ENCODE measurements around the gene ACD.
"Not testable (repeated sequence)": the region's sequence is repeated elsewhere in the genome, so short reads cannot be mapped to it uniquely, and the experiment has no call there.

Gene ACD

GRCh38 chr16:67659675-67660563, at the start of gene ACD:
Gene ACD, minus strand, starts transcription at chr16:67660260. Its CDS starts 40 bp downstream, at chr16:67660220.
- peak; percentile 83 to 92 (median 84) for DNase-seq (ENCODE audit: low read depth in 3 of 3)

- DNase-seq (ENCODE audit: low read depth in 3 of 3) = no peak
These were observed 49.0 kb upstream of the ACD start for GRCh38 chr16:67709050-67709449.

- no peak for DNase-seq (ENCODE audit: low read depth in 3 of 3)
These were observed 48.3 kb upstream of the ACD start for GRCh38 chr16:67708368-67708771.

GRCh38 chr16:67707790-67708189, 47.7 kb upstream of the ACD start:
- DNase-seq (ENCODE audit: low read depth in 3 of 3) = no peak

- no peak for DNase-seq (ENCODE audit: low read depth in 3 of 3)
These were observed 47.1 kb upstream of the ACD start for GRCh38 chr16:67707210-67707609.

- no peak for DNase-seq (ENCODE audit: low read depth in 3 of 3)
These were observed 44.0 kb upstream of the ACD start for GRCh38 chr16:67704110-67704509.

GRCh38 chr16:67703626-67704025, 43.6 kb upstream of the ACD start:
- DNase-seq (ENCODE audit: low read depth in 3 of 3) = no peak

- DNase-seq (ENCODE audit: low read depth in 3 of 3) = no peak
These were observed 42.1 kb upstream of the ACD start for GRCh38 chr16:67702130-67702529.

- no peak for DNase-seq (ENCODE audit: low read depth in 3 of 3)
These were observed 41.4 kb upstream of the ACD start for GRCh38 chr16:67701420-67701819.

GRCh38 chr16:67699265-67699664, 39.2 kb upstream of the ACD start:
- no peak for DNase-seq (ENCODE audit: low read depth in 3 of 3)

- DNase-seq (ENCODE audit: low read depth in 3 of 3) = no peak
These were observed 37.5 kb upstream of the ACD start for GRCh38 chr16:67697422-67698185.

GRCh38 chr16:67694611-67695010, 34.6 kb upstream of the ACD start:
- DNase-seq (ENCODE audit: low read depth in 3 of 3) = no peak

- DNase-seq (ENCODE audit: low read depth in 3 of 3) = not testable (repeated sequence)
These were observed 33.6 kb upstream of the ACD start for GRCh38 chr16:67693517-67694285.

GRCh38 chr16:67685388-67686112, 25.5 kb upstream of the ACD start:
- no peak for DNase-seq (ENCODE audit: low read depth in 3 of 3)

GRCh38 chr16:67683767-67684166, 23.7 kb upstream of the ACD start:
- DNase-seq (ENCODE audit: low read depth in 3 of 3) = no peak

GRCh38 chr16:67679935-67680897, 20.2 kb upstream of the ACD start:
- no peak for DNase-seq (ENCODE audit: low read depth in 3 of 3)

GRCh38 chr16:67678354-67679023, 18.4 kb upstream of the ACD start:
- DNase-seq (ENCODE audit: low read depth in 3 of 3) = no peak

- no peak for DNase-seq (ENCODE audit: low read depth in 3 of 3)
These were observed 17.7 kb upstream of the ACD start for GRCh38 chr16:67677712-67678111.

- DNase-seq (ENCODE audit: low read depth in 3 of 3) = no peak
These were observed 16.9 kb upstream of the ACD start for GRCh38 chr16:67676939-67677338.

- DNase-seq (ENCODE audit: low read depth in 3 of 3) = no peak
These were observed 16.5 kb upstream of the ACD start for GRCh38 chr16:67676516-67676915.

All from stimulated activated CD4-positive, alpha-beta T cell treated with anti-CD3 and anti-CD28 coated beads, TNF-alpha, amount 100 ng/mL, for 24 hours (primary cell).